NCI-H2171 treated with DMSO at 0.1 percent for 48 hours (cell line): ENCODE data around the gene RGPD4.

ENCODE experiments used
- DNase-seq: peaks from one replicate; lab custom pipeline; 2025; lab: John Stamatoyannopoulos, UW

The RGPD4 gene

DNA sequence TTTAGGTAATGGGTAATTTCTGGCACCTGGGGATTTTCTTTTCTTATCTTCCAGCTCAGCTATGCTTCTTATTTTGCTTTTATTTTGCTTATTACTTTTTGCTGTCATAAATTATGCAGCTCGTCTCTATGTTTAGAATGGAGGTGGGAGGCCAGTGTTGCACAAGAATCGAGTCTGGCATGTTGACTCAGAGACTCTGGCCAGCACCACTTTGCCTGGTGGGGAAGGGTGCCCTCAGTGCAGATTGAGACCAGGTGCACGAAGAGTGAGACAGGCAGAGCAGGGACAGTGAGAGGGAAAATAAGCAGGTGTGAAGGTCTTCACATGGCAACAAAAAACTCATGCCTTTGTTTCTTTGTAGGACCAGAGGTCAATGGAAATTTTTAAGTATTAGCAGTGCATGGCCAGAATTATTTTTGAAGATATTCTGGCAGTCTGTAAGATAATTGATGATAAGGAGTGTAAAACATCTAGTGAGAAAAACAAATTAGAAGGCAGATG is 100.4 kb downstream of the RGPD4 start:
- DNase-seq = peak; percentile 8

GRCh38 chr2:107931412-107931811 is 104.7 kb downstream of the RGPD4 start:
- no peak for DNase-seq

DNA sequence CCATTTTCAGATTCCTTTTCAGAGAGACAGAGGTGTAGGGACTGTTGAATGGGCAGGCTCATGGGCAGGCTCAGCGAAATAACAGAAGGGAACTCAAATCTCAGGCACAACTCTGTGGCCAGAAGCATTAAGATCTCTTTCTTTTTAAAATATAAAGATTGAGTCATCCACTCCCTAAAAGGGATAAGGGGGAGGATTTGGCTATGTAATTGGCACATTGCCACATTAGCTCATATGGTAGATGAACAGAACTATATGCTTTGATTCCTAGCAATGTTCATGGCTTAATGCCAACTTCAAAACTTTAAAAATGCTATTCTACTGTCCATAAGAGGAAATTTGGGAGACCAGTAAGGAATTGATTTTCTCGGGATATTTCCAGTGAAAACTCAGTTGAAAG is 105.8 kb downstream of the RGPD4 start:
- DNase-seq = peak; percentile 6

- peak; percentile 46 for DNase-seq
Observed at GRCh38 chr2:107932979-107933378, 106.3 kb downstream of the RGPD4 start.

- DNase-seq = peak; percentile 11
Observed at GRCh38 chr2:107936433-107937359, 110.0 kb downstream of the RGPD4 start.
